NK-92 (cell line): Measurements from ENCODE around the gene CCDC34.
"Not testable (repeated sequence)": the region's sequence is repeated elsewhere in the genome, so short reads cannot be mapped to it uniquely, and the experiment has no call there.

Experiments
- DNase-seq: peaks from one replicate; lab custom pipeline; 2025; ENCODE audit not compliant: unreplicated experiment; lab: John Stamatoyannopoulos, UW

Gene CCDC34

GRCh38 chr11:27327064-27327463 is 36.0 kb downstream of the CCDC34 start:
- DNase-seq: not testable (repeated sequence)

GRCh38 chr11:27322196-27322595 is 40.8 kb downstream of the CCDC34 start:
- DNase-seq: not testable (repeated sequence)

- not testable (repeated sequence) for DNase-seq
Observed at GRCh38 chr11:27321340-27321739, 41.7 kb downstream of the CCDC34 start.

GRCh38 chr11:27319072-27319471 is 43.9 kb downstream of the CCDC34 start:
- DNase-seq: no peak

GRCh38 chr11:27317751-27318150 is 45.3 kb downstream of the CCDC34 start:
- no peak for DNase-seq

- no peak for DNase-seq
Observed at GRCh38 chr11:27315836-27316235, 47.2 kb downstream of the CCDC34 start.

- no peak for DNase-seq
Observed at GRCh38 chr11:27313157-27313821, 49.7 kb downstream of the CCDC34 start.

GRCh38 chr11:27312110-27312509 is 50.9 kb downstream of the CCDC34 start:
- no peak for DNase-seq

GRCh38 chr11:27310707-27311106 is 52.3 kb downstream of the CCDC34 start:
- DNase-seq: no peak

- no peak for DNase-seq
Observed at GRCh38 chr11:27310182-27310581, 52.8 kb downstream of the CCDC34 start.

GRCh38 chr11:27309046-27309445 is 54.0 kb downstream of the CCDC34 start:
- DNase-seq: no peak

- no peak for DNase-seq
Observed at GRCh38 chr11:27307232-27307631, 55.8 kb downstream of the CCDC34 start.

GRCh38 chr11:27305751-27306150 is 57.3 kb downstream of the CCDC34 start:
- DNase-seq: no peak

GRCh38 chr11:27304514-27304913 is 58.5 kb downstream of the CCDC34 start:
- DNase-seq: no peak

GRCh38 chr11:27303903-27304302 is 59.1 kb downstream of the CCDC34 start:
- no peak for DNase-seq

- DNase-seq: no peak
Observed at GRCh38 chr11:27300974-27301373, 62.0 kb downstream of the CCDC34 start.

- DNase-seq: no peak
Observed at GRCh38 chr11:27297616-27298015, 65.4 kb downstream of the CCDC34 start.

- DNase-seq: no peak
Observed at GRCh38 chr11:27296497-27296896, 66.5 kb downstream of the CCDC34 start.

- no peak for DNase-seq
Observed at GRCh38 chr11:27295928-27296327, 67.1 kb downstream of the CCDC34 start.

- no peak for DNase-seq
Observed at GRCh38 chr11:27294654-27295053, 68.4 kb downstream of the CCDC34 start.

GRCh38 chr11:27293515-27294417 is 69.2 kb downstream of the CCDC34 start:
- DNase-seq: no peak

GRCh38 chr11:27292637-27293010 is 70.4 kb downstream of the CCDC34 start:
- no peak for DNase-seq
